Mesangial cell (primary cell): ENCODE results near the gene SPHK2. TPM values are rescaled to one million over a fixed set of nuclear protein-coding genes. Genes with fewer than 3 reads are reported as not detected.

Source experiments
- total RNA-seq: library from RNA; depleted of rRNA; stranded (reverse); fragments of >200 nt; gene quantifications from 2 replicates; pipeline ENCODE4 v1.2.3, GENCODE V29; 2015

The SPHK2 gene
- total RNA-seq = 11.7 and 12.3 TPM in 2 replicates

GRCh38 chr19:48618916-48619691 lies at the start of gene SPHK2, which contains the start of gene RPL18:
Gene SPHK2 (plus strand): TSS chr19:48619506. CDS start chr19:48620515, 1,009 bp downstream.
Gene RPL18 (minus strand): TSS chr19:48619178. CDS start chr19:48619143, 35 bp downstream.

GRCh38 chr19:48606463-48607358 lies 12.6 kb upstream of the SPHK2 start, which contains the start of gene SPACA4:
Gene SPACA4 (plus strand): TSS chr19:48606742. CDS start chr19:48606979, 237 bp downstream.

GRCh38 chr19:48614436-48615230 lies 4.7 kb upstream of the SPHK2 start, which contains the start of gene FAM83E:
Gene FAM83E (minus strand): TSS chr19:48615076. CDS start chr19:48613372, 1,704 bp downstream.

GRCh38 chr19:48636859-48637448 lies 17.6 kb downstream of the SPHK2 start, which contains the start of gene DBP:
Gene DBP (minus strand): TSS chr19:48637379. CDS start chr19:48636994, 385 bp downstream.

GRCh38 chr19:48646001-48646721 lies 26.9 kb downstream of the SPHK2 start, which contains the start of gene CA11:
Gene CA11 (minus strand): TSS chr19:48646187. CDS start chr19:48645632, 555 bp downstream.

GRCh38 chr19:48672994-48673393 lies 53.7 kb downstream of the SPHK2 start, which contains the start of gene NTN5:
Gene NTN5 (minus strand): TSS chr19:48673017. CDS start chr19:48670986, 2,031 bp downstream.

Other genes starting within 250 kb of the SPHK2 start
- 167 and 216 TPM in 2 replicates for gene KDELR1, start 228.0 kb upstream of the SPHK2 start, total RNA-seq
- 0.49 and 1.3 TPM in 2 replicates for gene GRIN2D, start 225.8 kb upstream of the SPHK2 start, total RNA-seq
- gene GRWD1, start 173.5 kb upstream of the SPHK2 start, total RNA-seq = 36.4 and 46.9 TPM in 2 replicates
- 0.25 and 0.65 TPM in 2 replicates for gene KCNJ14, start 163.9 kb upstream of the SPHK2 start, total RNA-seq
- 53.8 and 56.8 TPM in 2 replicates for gene CYTH2, start 150.1 kb upstream of the SPHK2 start, total RNA-seq
- 0.16 and 1.4 TPM in 2 replicates for gene LMTK3, start 107.7 kb upstream of the SPHK2 start, total RNA-seq
- 0.25 TPM in 1 of 2 replicates, not detected in the other for gene SULT2B1, start 67.3 kb upstream of the SPHK2 start, total RNA-seq
- gene SPACA4, start 12.8 kb upstream of the SPHK2 start, total RNA-seq = not detected in 2 replicates
- gene FAM83E, start 4.4 kb upstream of the SPHK2 start, total RNA-seq = not detected in 2 replicates
- gene RPL18, start 328 bp upstream of the SPHK2 start, total RNA-seq = 2,568 and 2,890 TPM in 2 replicates
- gene DBP, start 17.9 kb downstream of the SPHK2 start, total RNA-seq = 0.65 and 17.7 TPM in 2 replicates
- gene CA11, start 26.7 kb downstream of the SPHK2 start, total RNA-seq = 11.3 TPM in 1 of 2 replicates, not detected in the other
- gene NTN5, start 53.5 kb downstream of the SPHK2 start, total RNA-seq = 0.51 TPM in 1 of 2 replicates, not detected in the other
- gene FUT2, start 76.5 kb downstream of the SPHK2 start, total RNA-seq = under 0.01 TPM in 1 of 2 replicates, not detected in the other
- gene MAMSTR, start 100.2 kb downstream of the SPHK2 start, total RNA-seq = 1.3 and 5.3 TPM in 2 replicates
- gene RASIP1, start 121.1 kb downstream of the SPHK2 start, total RNA-seq = 3.8 and 4.7 TPM in 2 replicates
- gene IZUMO1, start 127.4 kb downstream of the SPHK2 start, total RNA-seq = not detected in 2 replicates
- gene FUT1, start 133.1 kb downstream of the SPHK2 start, total RNA-seq = 0.98 and 2.2 TPM in 2 replicates
- not detected in 2 replicates for gene FGF21, start 136.0 kb downstream of the SPHK2 start, total RNA-seq
- 69.8 and 75.0 TPM in 2 replicates for gene BCAT2, start 191.5 kb downstream of the SPHK2 start, total RNA-seq
- 2.0 and 24.1 TPM in 2 replicates for gene HSD17B14, start 217.0 kb downstream of the SPHK2 start, total RNA-seq
- gene PLEKHA4, start 249.1 kb downstream of the SPHK2 start, total RNA-seq = 2.8 and 12.4 TPM in 2 replicates